A673 (cell line): ENCODE measurements around the gene STAT5B.

Experiments used
- CTCF ChIP-seq: fragments of 300-800, 200-600 bp; sonication (generic); conservative IDR thresholded peaks from 2 replicates; pipeline ENCODE4 v1.5.1; 2017; ENCODE audit warnings: low read depth, mild to moderate bottlenecking, antibody characterized with exemption, low read length, moderate library complexity, mixed read lengths
- EZH2 ChIP-seq: fragments of 200-600 bp; sonication (generic); IDR thresholded peaks from 2 replicates; pipeline ENCODE4 v1.6.1; 2017; ENCODE audit warnings: borderline replicate concordance, low read depth, mild to moderate bottlenecking, mixed read lengths, antibody characterized with exemption, low read length; ENCODE audit not compliant: poor library complexity, severe bottlenecking

GRCh38 chr17:42277342-42277712 lies 1.1 kb upstream of the STAT5B start:
- TF ChIP-seq CTCF (no peak), EZH2 (no peak)
